Measurements from ENCODE around the gene SSBP3.

DNA sequence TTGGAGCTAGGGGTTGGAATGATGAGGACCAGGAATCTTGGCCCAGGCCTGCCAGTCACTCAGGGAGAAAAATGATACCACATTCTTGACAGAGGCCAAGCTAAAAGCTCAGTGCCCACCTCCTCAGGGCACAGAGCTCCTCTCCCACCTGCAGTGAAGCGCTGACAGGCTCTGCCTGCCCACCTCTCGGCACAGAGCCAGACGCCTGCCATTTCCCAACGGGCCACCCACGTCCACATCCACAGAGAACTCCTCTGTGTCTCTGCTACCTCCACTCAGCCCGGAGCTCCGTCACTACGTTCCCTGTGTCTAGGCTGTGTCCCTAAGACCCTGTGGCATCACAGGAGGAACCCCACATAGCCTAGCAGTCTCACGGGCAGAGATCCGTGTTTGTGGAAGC lies 145.4 kb downstream of the SSBP3 start:
- TF ChIP-seq POLR2A (IDR thresholded peaks at IDR 0.05) (no peak), CTCF (IDR thresholded peaks at IDR 0.05) (no peak), POLR2AphosphoS5 (IDR thresholded peaks at IDR 0.05) (no peak)

Measured in breast epithelium (tissue), 3 donors.